ENCODE measurements around the gene IL1R1.

IL1R1 gene

GRCh38 chr2:102186791-102187495 is 44.4 kb downstream of the IL1R1 start, which contains the start of gene IL1RL2:
IL1RL2 (plus strand) TSS chr2:102187023; CDS start chr2:102187868, 845 bp downstream.
- no peak for TF ChIP-seq CTCF (IDR thresholded peaks at IDR 0.05; ENCODE audit: low read length, missing control alignments)
- peak; percentile 45 for DNase-seq (ENCODE audit: low read depth)
- peak within 1 kb of the TSS; percentile 44 for H3K4me3 ChIP-seq (replicated peaks; ENCODE audit: low read depth, low read length)

DNA sequence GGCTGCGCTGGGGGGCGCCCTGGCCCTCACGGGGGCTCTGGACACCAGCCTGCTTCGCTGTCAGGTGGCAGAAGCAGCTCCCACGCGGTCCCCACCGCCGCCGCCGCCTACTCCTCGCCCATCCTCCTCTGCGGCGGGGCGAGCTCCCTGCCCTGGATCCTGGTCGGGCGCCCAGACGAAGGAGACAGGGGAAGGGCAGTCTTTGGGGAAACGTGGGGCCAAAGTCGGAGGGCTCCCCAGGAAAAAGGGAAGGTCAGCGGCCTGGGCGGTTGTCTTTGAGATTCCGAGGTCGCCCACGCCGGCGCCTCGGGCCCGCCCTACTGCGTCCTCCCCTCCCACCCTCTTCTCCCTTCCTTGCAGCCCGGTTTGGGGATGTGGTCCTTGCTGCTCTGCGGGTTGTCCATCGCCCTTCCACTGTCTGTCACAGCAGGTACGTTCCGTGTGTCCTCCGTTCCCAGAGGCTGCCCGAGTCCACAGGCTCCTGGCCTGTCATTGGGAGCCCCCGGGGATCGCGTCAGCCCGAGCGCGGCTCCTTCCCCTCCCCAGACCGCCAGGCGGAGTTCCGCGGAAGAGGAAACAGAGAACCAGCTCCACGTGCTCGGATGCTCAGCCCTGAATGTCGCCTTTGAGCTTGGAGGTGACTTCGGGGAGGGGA is 45.1 kb downstream of the IL1R1 start:
- DNase-seq (ENCODE audit: low read depth), result peak; percentile 57
- H3K4me3 ChIP-seq (replicated peaks; ENCODE audit: low read depth, low read length), result peak overlapping the region; percentile 44
- peak; percentile 29 for TF ChIP-seq CTCF (IDR thresholded peaks at IDR 0.05; ENCODE audit: low read length, missing control alignments)

GRCh38 chr2:102190430-102191107 is 48.0 kb downstream of the IL1R1 start:
- no peak for TF ChIP-seq CTCF (IDR thresholded peaks at IDR 0.05; ENCODE audit: low read length, missing control alignments)
- no peak for DNase-seq (ENCODE audit: low read depth)
- no peak overlapping the region for H3K4me3 ChIP-seq (replicated peaks; ENCODE audit: low read depth, low read length)

GRCh38 chr2:102191501-102191900 is 49.0 kb downstream of the IL1R1 start:
- TF ChIP-seq CTCF (IDR thresholded peaks at IDR 0.05; ENCODE audit: low read length, missing control alignments), result no peak
- no peak overlapping the region for H3K4me3 ChIP-seq (replicated peaks; ENCODE audit: low read depth, low read length)
- DNase-seq (ENCODE audit: low read depth), result no peak

GRCh38 chr2:102193074-102193473 is 50.5 kb downstream of the IL1R1 start:
- no peak overlapping the region for H3K4me3 ChIP-seq (replicated peaks; ENCODE audit: low read depth, low read length)
- DNase-seq (ENCODE audit: low read depth), result no peak
- TF ChIP-seq CTCF (IDR thresholded peaks at IDR 0.05; ENCODE audit: low read length, missing control alignments), result no peak

DNA sequence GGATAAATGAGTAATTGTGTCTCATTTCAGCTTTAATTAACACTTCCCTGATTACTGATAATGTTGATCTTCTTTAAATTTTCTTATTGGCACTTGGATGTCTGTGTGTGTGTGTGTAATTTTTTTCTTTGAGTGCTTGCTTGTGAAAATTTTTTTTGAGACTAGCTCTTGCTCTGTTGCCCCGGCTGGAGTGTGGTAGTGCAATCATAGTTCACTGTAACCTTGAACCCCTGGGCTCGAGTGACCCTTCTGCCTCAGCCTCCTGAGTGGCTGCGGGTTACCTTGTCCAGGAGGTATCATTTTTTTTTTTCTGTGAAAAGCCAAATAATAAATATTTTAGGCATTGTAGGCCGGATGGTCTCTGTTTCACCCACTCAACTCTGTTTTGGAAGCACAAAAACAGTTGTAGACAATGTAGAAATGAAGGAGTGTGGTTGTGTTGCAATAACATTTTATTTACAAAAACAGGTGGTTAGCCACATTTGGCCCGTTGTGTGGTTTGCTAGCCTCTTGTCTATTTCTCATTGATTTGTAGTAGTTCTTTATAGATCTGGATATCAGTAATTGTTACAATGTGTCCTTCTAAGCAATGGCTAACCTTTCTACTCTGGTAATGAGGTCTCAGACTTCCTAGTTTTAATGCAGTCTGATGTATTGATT is 52.2 kb downstream of the IL1R1 start:
- no peak for TF ChIP-seq CTCF (IDR thresholded peaks at IDR 0.05; ENCODE audit: low read length, missing control alignments)
- no peak for DNase-seq (ENCODE audit: low read depth)
- H3K4me3 ChIP-seq (replicated peaks; ENCODE audit: low read depth, low read length), result no peak overlapping the region
